Cardiac muscle cell (in vitro differentiated cells and primary cell): ENCODE results near the gene EEF1A2. TPM values are rescaled to one million over a fixed set of nuclear protein-coding genes. Genes with fewer than 3 reads are reported as not detected.

Source experiments
- DNase-seq, 2 donors: peaks; one replicate each; pipeline versions ENCODE4 v3.0.0 to v3.0.0-alpha.2; 2010 to 2017; ENCODE audit warnings: low read depth in 1 of 2, low spot score in 1 of 2
- H3K27ac ChIP-seq: fragments of 200-600 bp; sonication (generic); 2 replicates; pipeline ENCODE4 v1.5.1; 2016
- H3K27me3 ChIP-seq: fragments of 200-600 bp; sonication (generic); 2 replicates; pipeline ENCODE4 v1.6.0; 2016; ENCODE audit warnings: control low read depth
- H3K36me3 ChIP-seq: fragments of 200-600 bp; sonication (generic); 2 replicates; pipeline ENCODE4 v1.5.1; 2016; ENCODE audit warnings: control low read depth
- H3K4me1 ChIP-seq: fragments of 200-600 bp; sonication (generic); 2 replicates; pipeline ENCODE4 v1.8.1; 2017; ENCODE audit warnings: low read depth, mild to moderate bottlenecking, mixed run types
- H3K4me3 ChIP-seq: fragments of 200-600 bp; sonication (generic); 2 replicates; pipeline ENCODE4 v1.5.1; 2016; ENCODE audit warnings: mild to moderate bottlenecking
- H3K9me3 ChIP-seq: fragments of 200-600 bp; sonication (generic); 2 replicates; pipeline ENCODE4 v1.5.1; 2017; ENCODE audit warnings: low read depth, mild to moderate bottlenecking, control low read depth
- polyA plus RNA-seq: library from polyadenylated mRNA; unstranded; fragments of >200 nt; fragmentation: Nextera tagmentation; extraction: Ambion mirVana; gene quantifications from 2 replicates; pipeline ENCODE4 v1.2.1, GENCODE V29; 2016
- total RNA-seq: library from RNA; depleted of rRNA; stranded (reverse); fragments of >200 nt; gene quantifications from 2 replicates; pipeline ENCODE4 v1.2.3, GENCODE V29; 2016
- TF ChIP-seq, protein P1 (sequence below): IDR thresholded peaks from 2 replicates; pipeline ENCODE4 v1.5.1; 2012; ENCODE audit warnings: low read depth, mild to moderate bottlenecking, low read length

Gene EEF1A2
- total and polyA plus RNA-seq, 2 experiments from 2014 or later, result 309 to 1,016 TPM

DNA sequence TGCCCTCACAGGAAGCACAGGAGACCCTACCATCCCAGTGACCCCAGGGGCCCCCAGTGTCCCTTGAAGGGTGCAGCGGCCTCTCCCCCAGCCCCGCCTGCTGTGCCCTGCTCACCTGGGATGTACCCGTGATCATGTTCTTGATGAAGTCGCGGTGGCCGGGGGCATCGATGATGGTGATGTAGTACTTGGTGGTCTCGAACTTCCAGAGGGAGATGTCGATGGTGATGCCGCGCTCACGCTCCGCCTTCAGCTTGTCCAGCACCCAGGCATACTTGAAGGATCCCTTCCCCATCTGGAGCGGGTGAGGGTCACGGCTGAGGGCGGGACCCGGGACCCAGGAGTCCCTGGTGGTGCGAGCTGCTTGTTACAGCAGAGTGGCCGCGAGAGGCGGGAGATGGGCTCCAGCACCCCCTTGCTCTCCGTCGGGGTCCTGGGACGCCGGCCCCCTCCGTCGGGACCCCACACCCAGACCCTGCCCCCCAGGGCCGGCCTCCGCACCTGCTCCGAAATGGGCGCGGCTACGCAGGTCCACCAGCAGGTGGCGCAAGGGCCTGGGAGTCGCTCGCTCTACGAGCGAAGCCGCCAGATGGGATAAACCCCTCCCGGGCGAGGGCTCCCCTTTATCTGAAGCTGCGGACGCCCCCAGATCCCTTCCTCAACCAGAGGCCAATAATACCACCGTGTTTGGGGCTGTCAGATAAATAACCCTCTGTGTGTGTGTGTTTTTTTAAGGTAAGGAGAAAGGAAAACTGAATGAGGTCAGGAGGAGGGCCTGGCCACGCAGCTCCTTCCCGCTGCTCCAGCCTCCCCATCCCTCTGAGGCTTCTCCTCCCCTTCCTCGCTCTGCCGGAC is 2.9 kb downstream of the EEF1A2 start:
- Histone ChIP-seq H3K4me3 (no peak overlapping the region), H3K36me3 (peaks cover 45% of the 10 kb centered on the region), H3K27ac (no peak overlapping the region), H3K27me3 (no peaks in the 10 kb centered on the region), H3K9me3 (no peaks in the 10 kb centered on the region), H3K4me1 (peaks cover 35% of the 10 kb centered on the region)
- peak; percentile 52 to 82 for DNase-seq
- TF ChIP-seq, protein P1, sequence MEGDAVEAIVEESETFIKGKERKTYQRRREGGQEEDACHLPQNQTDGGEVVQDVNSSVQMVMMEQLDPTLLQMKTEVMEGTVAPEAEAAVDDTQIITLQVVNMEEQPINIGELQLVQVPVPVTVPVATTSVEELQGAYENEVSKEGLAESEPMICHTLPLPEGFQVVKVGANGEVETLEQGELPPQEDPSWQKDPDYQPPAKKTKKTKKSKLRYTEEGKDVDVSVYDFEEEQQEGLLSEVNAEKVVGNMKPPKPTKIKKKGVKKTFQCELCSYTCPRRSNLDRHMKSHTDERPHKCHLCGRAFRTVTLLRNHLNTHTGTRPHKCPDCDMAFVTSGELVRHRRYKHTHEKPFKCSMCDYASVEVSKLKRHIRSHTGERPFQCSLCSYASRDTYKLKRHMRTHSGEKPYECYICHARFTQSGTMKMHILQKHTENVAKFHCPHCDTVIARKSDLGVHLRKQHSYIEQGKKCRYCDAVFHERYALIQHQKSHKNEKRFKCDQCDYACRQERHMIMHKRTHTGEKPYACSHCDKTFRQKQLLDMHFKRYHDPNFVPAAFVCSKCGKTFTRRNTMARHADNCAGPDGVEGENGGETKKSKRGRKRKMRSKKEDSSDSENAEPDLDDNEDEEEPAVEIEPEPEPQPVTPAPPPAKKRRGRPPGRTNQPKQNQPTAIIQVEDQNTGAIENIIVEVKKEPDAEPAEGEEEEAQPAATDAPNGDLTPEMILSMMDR, result peak; percentile 95

DNA sequence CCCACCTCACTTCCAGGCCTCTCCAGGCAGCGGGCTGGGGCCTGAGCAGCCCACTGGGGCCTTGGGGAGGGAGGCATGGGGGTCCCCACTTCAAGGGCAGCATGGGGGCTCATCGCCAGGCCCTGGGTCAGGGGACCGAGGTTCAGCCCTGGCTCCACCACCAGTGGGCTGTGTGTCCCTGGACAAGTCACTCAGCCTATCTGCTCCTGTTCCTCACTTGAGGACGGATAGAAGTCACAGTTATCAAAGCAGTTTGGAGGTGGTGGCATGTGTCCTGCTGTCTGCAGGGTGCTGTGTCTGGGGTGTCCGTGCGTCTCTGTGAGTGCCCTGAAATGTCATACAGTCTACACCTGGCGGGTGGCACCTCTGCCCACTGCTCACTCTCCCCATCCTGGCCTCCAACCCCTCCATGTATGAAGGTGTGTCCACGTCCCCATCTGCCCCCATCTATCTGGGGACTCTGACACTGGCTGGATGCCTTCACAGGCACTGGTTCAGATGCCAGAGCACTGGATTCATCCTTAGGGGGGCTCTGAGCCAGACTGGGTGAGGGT is 3.6 kb downstream of the EEF1A2 start:
- Histone ChIP-seq H3K9me3 (no peaks in the 10 kb centered on the region), H3K27me3 (no peaks in the 10 kb centered on the region)

DNA sequence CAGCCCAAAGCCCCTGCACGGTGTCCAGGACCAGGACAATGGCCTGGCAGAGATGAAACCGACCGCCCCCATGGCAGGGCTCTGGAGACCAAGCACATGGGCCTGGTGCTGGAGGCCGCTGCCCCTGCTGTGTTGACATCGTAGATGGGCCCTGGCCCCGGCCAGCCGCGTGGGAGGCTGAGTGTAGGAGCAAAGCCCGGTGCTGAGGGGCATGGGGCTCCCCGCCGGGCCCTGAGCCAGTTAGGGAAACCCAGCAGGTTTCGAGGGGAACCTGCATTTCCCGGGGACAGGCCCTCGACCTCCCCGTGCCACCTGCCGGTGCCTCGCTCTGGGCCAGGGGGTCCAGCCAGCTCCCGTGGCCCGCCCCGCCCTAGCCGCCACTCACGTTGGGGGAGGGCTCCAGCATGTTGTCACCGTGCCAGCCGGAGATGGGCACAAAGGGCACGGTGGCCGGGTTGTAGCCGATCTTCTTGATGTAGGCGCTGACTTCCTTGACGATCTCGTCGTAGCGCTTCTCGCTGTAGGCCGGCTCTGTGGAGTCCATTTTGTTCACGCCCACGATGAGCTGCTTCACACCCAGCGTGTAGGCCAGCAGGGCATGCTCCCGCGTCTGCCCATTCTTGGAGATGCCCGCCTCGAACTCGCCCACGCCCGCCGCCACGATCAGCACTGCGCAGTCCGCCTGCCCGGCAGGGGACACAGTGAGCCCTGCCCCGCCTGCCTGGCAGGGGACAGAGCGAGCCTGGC is 4.3 kb downstream of the EEF1A2 start:
- H3K27ac ChIP-seq, result no peak overlapping the region
- H3K9me3 ChIP-seq, result no peaks in the 10 kb centered on the region
- TF ChIP-seq, protein P1, result no peak
- no peaks in the 10 kb centered on the region for H3K27me3 ChIP-seq
- H3K36me3 ChIP-seq, result peaks cover 55% of the 10 kb centered on the region
- peaks cover 21% of the 10 kb centered on the region for H3K4me1 ChIP-seq
- no peak for DNase-seq
- no peak overlapping the region for H3K4me3 ChIP-seq

More for the DNA sequence above, 3.6 kb downstream of the EEF1A2 start:
- Histone ChIP-seq H3K36me3 (peaks cover 51% of the 10 kb centered on the region), H3K4me3 (no peak overlapping the region), H3K27ac (no peak overlapping the region), H3K4me1 (peaks cover 28% of the 10 kb centered on the region)
- TF ChIP-seq, protein P1, result no peak
- DNase-seq, result no peak

DNA sequence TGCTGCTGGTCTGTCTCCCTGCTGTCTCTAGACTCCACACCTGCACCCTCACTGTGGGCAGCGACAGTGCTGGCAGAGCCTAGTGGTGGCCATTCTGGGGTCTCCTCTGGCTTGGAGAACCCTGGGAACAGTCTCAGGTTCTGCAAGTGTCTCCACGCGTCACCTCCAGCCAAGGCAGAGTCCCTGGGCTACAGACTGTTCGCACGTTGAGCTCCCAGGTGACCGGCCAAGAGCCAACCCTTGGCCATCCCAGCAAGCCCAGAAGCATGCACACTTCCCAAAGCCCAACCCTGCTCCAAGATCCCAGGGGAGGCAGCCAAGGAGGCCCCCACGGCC is 4.8 kb downstream of the EEF1A2 start:
- H3K27ac ChIP-seq, result no peak overlapping the region
- H3K9me3 ChIP-seq, result no peaks in the 10 kb centered on the region
- no peaks in the 10 kb centered on the region for H3K27me3 ChIP-seq
- TF ChIP-seq, protein P1, result no peak
- DNase-seq, result no peak
- peaks cover 60% of the 10 kb centered on the region for H3K36me3 ChIP-seq
- peaks cover 19% of the 10 kb centered on the region for H3K4me1 ChIP-seq
- no peak overlapping the region for H3K4me3 ChIP-seq

DNA sequence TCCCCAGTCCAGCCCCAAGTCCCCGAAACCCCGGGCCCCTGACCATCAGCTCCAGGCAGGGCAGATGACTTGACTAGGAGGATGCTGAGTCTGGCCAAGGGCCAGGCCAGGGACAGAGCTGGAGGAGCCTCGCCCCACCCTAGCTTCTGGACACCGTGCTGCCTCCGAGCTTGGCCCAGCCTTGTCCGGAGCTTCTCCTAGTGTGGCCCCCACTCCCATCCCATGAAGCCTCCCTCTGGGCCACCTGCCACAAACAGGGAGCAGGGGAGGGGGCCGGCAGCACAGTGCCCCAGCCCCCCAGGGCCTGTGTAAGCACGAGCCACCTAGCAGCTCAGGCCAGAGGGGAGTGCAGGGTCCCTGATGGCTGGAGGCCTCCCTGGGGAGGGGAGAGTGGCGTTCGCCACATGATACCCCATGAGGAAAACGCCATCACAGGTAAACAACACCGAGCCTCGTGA is 5.3 kb downstream of the EEF1A2 start:
- Histone ChIP-seq H3K36me3 (peaks cover 62% of the 10 kb centered on the region), H3K9me3 (no peaks in the 10 kb centered on the region), H3K4me3 (no peak overlapping the region), H3K27me3 (no peaks in the 10 kb centered on the region), H3K4me1 (peaks cover 19% of the 10 kb centered on the region), H3K27ac (no peak overlapping the region)
- DNase-seq, result no peak
- TF ChIP-seq, protein P1, result no peak
